A673 (cell line): Measurements from ENCODE around the gene RNF222. TPM values are rescaled to one million over a fixed set of nuclear protein-coding genes. Genes with fewer than 3 reads are reported as not detected.

ENCODE experiments used
- BruUV-seq: library from RNA; stranded (reverse); fragments of 400-500 nt; replicated peaks from 2 replicates; lab custom pipeline; 2021; lab: Mats Ljungman, UMichigan
- CTCF ChIA-PET: fragments of 300-600 bp; sonication (Branson Sonifier 250); formaldehyde crosslinking; loops from one replicate; lab custom pipeline; 2022; ENCODE audit warnings: antibody characterized with exemption; lab: Charles Lee
- POLR2A ChIA-PET: fragments of 300-600 bp; sonication (Branson Sonifier 250); formaldehyde crosslinking; loops from one replicate; lab custom pipeline; 2022; ENCODE audit warnings: antibody characterized with exemption; ENCODE audit not compliant: low non-redundant PET; lab: Charles Lee
- DNase-seq: peaks from one replicate; pipeline ENCODE4 v3.0.0-alpha.2; 2015; ENCODE audit warnings: low spot score
- H3K27ac ChIP-seq: fragments of 200-600 bp; sonication (generic); 2 replicates; pipeline ENCODE4 v1.5.1; 2016; ENCODE audit warnings: mixed run types, low read depth, mild to moderate bottlenecking, mixed read lengths, antibody characterized with exemption, low read length; ENCODE audit not compliant: poor library complexity, severe bottlenecking
- H3K27me3 ChIP-seq: fragments of 200-600 bp; sonication (generic); replicated peaks from 2 replicates; pipeline ENCODE4 v1.6.1; 2017; ENCODE audit warnings: mixed run types, low read depth, mild to moderate bottlenecking, mixed read lengths, antibody characterized with exemption, low read length; ENCODE audit not compliant: insufficient read depth, poor library complexity
- H3K36me3 ChIP-seq: fragments of 200-600 bp; sonication (generic); 2 replicates; pipeline ENCODE4 v1.6.1; 2016; ENCODE audit warnings: mixed run types, mild to moderate bottlenecking, mixed read lengths, antibody characterized with exemption, low read length; ENCODE audit not compliant: insufficient read depth, poor library complexity, severe bottlenecking
- H3K4me1 ChIP-seq: fragments of 200-600 bp; sonication (generic); 2 replicates; pipeline ENCODE4 v1.6.1; 2017; ENCODE audit warnings: mixed run types, mild to moderate bottlenecking, mixed read lengths, antibody characterized with exemption, low read length; ENCODE audit not compliant: insufficient read depth, poor library complexity, severe bottlenecking
- H3K4me3 ChIP-seq: fragments of 200-600 bp; sonication (generic); 2 replicates; pipeline ENCODE4 v1.5.1; 2016; ENCODE audit warnings: low read depth, mixed run types, mild to moderate bottlenecking, mixed read lengths, low read length; ENCODE audit not compliant: poor library complexity, severe bottlenecking
- H3K9me3 ChIP-seq: fragments of 200-600 bp; sonication (generic); 2 replicates; pipeline ENCODE4 v1.6.1; 2016; ENCODE audit warnings: mixed run types, low read depth, mild to moderate bottlenecking, mixed read lengths, antibody characterized with exemption, low read length; ENCODE audit not compliant: poor library complexity, severe bottlenecking
- EZH2 ChIP-seq: fragments of 200-600 bp; sonication (generic); IDR thresholded peaks from 2 replicates; pipeline ENCODE4 v1.6.1; 2017; ENCODE audit warnings: borderline replicate concordance, low read depth, mild to moderate bottlenecking, mixed read lengths, antibody characterized with exemption, low read length; ENCODE audit not compliant: poor library complexity, severe bottlenecking
- intact Hi-C: fragments of 100-400 bp; cut with micrococcal nuclease; formaldehyde crosslinking; loops from one replicate; pipeline ENCODE4 v1.10.0; 2022; ENCODE audit not compliant: unreplicated experiment
- total RNA-seq: library from RNA; stranded (reverse); gene quantifications from 2 replicates; pipeline ENCODE4 v1.2.3, GENCODE V29; 2021
- TF ChIP-seq, protein P1 (sequence below): fragments of 300-800, 200-600 bp; sonication (generic); conservative IDR thresholded peaks from 2 replicates; pipeline ENCODE4 v1.5.1; 2017; ENCODE audit warnings: low read depth, mild to moderate bottlenecking, antibody characterized with exemption, low read length, moderate library complexity, mixed read lengths

The RNF222 gene
- total RNA-seq, 1 experiment from 2014 or later = not detected

DNA sequence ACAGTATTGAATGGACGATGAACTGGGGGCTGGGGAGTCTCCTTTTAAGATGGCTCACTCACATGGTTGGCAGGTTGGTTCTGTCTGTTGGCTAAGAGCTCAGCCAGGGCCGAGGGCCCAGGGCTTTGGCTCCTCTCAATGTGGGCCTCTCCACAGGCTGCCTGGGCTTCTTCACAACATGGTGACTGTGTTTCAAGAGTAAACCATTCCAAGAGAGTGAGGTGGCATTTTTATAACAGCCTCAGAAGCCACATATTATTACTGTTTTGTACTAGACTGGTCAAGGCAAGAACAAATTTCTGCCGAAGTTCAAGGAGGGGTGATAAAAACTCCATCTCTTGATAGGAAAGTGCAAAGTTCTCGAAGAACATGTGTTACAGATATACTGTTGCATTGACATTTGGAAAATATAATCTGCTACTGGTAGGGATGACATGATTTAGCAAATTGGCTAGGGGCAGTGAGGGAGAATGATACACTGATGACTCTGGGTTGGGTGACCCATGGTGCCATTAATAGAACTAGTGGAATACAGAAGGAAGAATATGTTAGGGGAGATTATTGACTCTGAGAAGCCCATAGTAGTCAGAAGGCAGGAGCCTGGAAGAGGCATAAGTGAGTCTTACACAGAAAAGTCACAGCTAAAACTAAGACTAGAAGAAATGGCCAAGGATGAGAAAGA lies 34.8 kb downstream of the RNF222 start:
- Histone ChIP-seq H3K4me1 (peaks cover 31% of the 10 kb centered on the region), H3K27ac (no peak overlapping the region), H3K9me3 (no peaks in the 10 kb centered on the region), H3K36me3 (no peaks in the 10 kb centered on the region), H3K27me3 (no peaks in the 10 kb centered on the region), H3K4me3 (no peak overlapping the region)
- no peak for DNase-seq
- ChIA-PET CTCF (interaction anchor here (0.6 kb wide), 1 partner anchor 46 kb away, joined by 3 read pairs; no protein-coding TSS in a partner anchor), POLR2A (no interaction called here)
- no TSS peak for BruUV-seq
- TF ChIP-seq, protein P1, sequence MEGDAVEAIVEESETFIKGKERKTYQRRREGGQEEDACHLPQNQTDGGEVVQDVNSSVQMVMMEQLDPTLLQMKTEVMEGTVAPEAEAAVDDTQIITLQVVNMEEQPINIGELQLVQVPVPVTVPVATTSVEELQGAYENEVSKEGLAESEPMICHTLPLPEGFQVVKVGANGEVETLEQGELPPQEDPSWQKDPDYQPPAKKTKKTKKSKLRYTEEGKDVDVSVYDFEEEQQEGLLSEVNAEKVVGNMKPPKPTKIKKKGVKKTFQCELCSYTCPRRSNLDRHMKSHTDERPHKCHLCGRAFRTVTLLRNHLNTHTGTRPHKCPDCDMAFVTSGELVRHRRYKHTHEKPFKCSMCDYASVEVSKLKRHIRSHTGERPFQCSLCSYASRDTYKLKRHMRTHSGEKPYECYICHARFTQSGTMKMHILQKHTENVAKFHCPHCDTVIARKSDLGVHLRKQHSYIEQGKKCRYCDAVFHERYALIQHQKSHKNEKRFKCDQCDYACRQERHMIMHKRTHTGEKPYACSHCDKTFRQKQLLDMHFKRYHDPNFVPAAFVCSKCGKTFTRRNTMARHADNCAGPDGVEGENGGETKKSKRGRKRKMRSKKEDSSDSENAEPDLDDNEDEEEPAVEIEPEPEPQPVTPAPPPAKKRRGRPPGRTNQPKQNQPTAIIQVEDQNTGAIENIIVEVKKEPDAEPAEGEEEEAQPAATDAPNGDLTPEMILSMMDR = no peak
- no peak for TF ChIP-seq EZH2
- intact Hi-C loops = no loop called here

DNA sequence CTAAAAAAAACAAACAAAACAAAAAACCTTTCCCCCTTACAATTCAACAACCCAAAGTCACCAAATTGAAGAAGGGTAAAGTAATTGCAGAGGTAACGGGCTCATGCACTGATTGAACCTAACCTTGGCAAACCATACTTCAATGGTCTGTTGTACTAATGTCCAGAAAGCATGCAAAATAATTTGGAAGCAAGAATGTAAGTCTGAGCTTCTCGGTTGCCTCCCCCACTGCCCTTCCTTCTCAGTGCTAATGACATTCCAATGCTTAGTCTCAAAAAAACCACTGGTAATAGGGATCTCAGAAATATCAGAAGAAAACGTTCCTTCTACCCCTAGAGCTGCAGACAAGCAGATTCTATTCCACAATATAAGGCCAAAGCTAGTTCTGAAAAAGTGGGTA lies 36.9 kb downstream of the RNF222 start:
- POLR2A ChIA-PET = no interaction called here
- CTCF ChIA-PET = no interaction called here

DNA sequence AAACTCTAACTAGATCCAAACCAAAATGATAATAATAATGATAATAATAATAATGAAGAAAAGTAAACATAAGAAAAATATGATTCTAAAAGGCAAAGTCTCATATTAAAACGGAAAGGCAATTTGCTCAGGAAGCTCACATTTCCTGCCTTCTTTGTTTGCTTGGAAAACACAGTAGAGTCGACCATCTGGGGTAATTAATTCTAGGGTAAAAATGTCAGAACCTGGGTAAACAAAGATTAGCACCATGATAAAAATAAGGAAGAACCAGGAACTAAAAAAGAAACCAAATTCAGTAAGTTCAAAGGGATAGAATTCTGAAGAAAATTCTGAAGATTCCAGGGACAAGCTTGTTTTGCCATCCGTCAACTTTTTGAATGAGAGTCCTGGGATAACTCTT lies 37.4 kb downstream of the RNF222 start:
- H3K36me3 ChIP-seq = no peaks in the 10 kb centered on the region
- H3K27ac ChIP-seq = peak overlapping the region; percentile 75
- intact Hi-C loops = no loop called here

More for the DNA sequence above, 36.9 kb downstream of the RNF222 start:
- H3K27me3 ChIP-seq = no peaks in the 10 kb centered on the region
- no TSS peak for BruUV-seq
- TF ChIP-seq, protein P1 = no peak
- TF ChIP-seq EZH2 = no peak
- no peak for DNase-seq
- peaks cover 31% of the 10 kb centered on the region for H3K4me1 ChIP-seq
- H3K27ac ChIP-seq = peak overlapping the region; percentile 75
- H3K36me3 ChIP-seq = no peaks in the 10 kb centered on the region
- no peaks in the 10 kb centered on the region for H3K9me3 ChIP-seq
- H3K4me3 ChIP-seq = peak overlapping the region; percentile 6
- intact Hi-C loops = no loop called here

More for the DNA sequence above, 37.4 kb downstream of the RNF222 start:
- H3K9me3 ChIP-seq = no peaks in the 10 kb centered on the region
- peak overlapping the region; percentile 11 for H3K4me3 ChIP-seq
- no peaks in the 10 kb centered on the region for H3K27me3 ChIP-seq
- BruUV-seq = no TSS peak
- TF ChIP-seq, protein P1 = no peak
- no peak for TF ChIP-seq EZH2
- ChIA-PET POLR2A (interaction anchor here (0.6 kb wide), 2 partner anchors 175 to 515 kb away, joined by 3 to 7 read pairs; no protein-coding TSS in a partner anchor), CTCF (no interaction called here)
- peak; percentile 54 for DNase-seq
- H3K4me1 ChIP-seq = peaks cover 31% of the 10 kb centered on the region
